Subcutaneous adipose tissue (tissue), 4 donors: ENCODE data around the gene UNG. TPM values are rescaled to one million over a fixed set of nuclear protein-coding genes. Genes with fewer than 3 reads are reported as not detected.

Source experiments
- CTCF ChIP-seq: fragments of 450-650 bp; IDR thresholded peaks from one replicate; pipeline ENCODE4 v1.5.1; 2016; ENCODE audit warnings: low read depth, mild to moderate bottlenecking, control low read depth, antibody characterized with exemption, moderate library complexity
- total RNA-seq, 4 donors: library from RNA; depleted of rRNA; stranded (reverse); fragments of >200 nt; gene quantifications; one replicate each; pipeline ENCODE4 v1.1.0, GENCODE V29; 2016

UNG gene
- total RNA-seq, 4 donors from 2014 or later = 24.1 to 39.6 (median 31.6) TPM

GRCh38 chr12:109126784-109127183 lies 29.4 kb downstream of the UNG start:
- no peak for TF ChIP-seq CTCF

GRCh38 chr12:109127533-109128242 lies 30.3 kb downstream of the UNG start:
- TF ChIP-seq CTCF = no peak

GRCh38 chr12:109130297-109131153 lies 33.1 kb downstream of the UNG start:
- no peak for TF ChIP-seq CTCF

DNA sequence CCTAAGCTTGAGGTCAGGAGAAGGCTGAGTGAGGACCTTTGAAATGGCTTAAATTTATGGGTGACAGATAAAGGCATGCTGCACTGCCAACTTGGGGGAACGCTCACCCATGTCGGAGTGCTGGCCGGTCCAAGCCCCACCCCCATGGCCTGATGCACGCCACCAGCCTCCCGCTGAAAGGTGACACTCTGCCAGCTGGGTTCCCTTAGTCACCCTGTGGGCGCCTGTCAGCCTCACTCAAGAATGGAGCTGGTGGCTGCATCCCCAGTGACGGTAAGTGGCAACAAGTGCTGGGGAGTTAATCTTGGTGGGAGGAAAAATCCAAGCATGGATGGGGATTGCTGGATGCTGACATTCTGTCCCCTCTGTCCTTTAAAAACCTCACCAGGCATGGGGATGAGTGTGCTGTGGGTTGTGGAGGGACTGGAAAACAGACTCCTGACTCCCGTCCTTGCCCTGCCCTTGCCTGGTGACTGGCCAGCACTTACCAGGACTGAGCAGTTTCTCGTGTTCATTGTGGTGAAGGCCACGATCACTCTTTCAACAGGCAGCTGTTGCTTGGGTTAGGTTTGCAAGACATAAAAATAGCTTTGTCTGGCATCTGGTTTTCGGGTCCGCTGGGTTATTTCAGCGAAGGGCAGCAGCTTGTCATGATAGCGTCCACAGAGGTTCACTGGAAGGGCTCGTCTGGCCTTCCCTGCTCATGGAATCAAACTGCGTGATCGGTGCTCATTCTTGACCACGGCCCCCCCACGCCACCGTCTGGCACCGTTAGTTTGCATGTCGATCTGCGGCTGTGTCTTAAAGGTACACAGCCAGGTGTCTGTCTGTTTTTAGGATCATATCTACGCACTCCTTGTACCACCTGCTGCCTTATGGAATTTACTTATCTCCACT lies 34.0 kb downstream of the UNG start:
- no peak for TF ChIP-seq CTCF

- no peak for TF ChIP-seq CTCF
Measured at GRCh38 chr12:109134186-109134917, 37.0 kb downstream of the UNG start.

DNA sequence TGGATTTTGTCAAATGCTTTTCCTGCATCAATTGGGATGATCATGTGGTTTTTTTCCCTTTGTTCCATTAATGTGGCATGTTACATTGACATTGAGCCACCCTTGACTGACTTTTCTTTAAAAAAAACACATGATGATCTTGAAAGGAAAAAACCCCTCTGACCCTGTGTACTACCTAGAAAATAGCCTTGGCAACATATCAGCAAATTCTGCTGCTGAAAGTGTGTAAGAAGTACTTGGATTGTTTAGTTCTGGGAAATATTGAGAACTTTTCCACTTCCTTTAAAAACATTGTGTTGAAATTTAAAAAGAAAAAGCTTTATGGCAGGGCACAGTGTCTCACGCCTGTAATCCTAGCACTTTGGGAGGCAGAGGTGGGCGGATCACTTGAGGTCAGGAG lies 39.7 kb downstream of the UNG start:
- TF ChIP-seq CTCF = no peak
